GM19452 (cell line): Measurements from ENCODE around the gene PDE4D.
A peak's percentile ranks its signal among the peaks of the same experiment; 100 is the strongest.

Source experiments
- ATAC-seq: cut with Tn5 transposase; IDR thresholded peaks from one replicate; pipeline ENCODE4 v1.9.1; 2021; ENCODE audit not compliant: unreplicated experiment

PDE4D gene

GRCh38 chr5:59241552-59241951 lies 652.0 kb downstream of the PDE4D start:
- no peak for ATAC-seq

- no peak for ATAC-seq
Measured at GRCh38 chr5:59241119-59241518, 652.4 kb downstream of the PDE4D start.

DNA sequence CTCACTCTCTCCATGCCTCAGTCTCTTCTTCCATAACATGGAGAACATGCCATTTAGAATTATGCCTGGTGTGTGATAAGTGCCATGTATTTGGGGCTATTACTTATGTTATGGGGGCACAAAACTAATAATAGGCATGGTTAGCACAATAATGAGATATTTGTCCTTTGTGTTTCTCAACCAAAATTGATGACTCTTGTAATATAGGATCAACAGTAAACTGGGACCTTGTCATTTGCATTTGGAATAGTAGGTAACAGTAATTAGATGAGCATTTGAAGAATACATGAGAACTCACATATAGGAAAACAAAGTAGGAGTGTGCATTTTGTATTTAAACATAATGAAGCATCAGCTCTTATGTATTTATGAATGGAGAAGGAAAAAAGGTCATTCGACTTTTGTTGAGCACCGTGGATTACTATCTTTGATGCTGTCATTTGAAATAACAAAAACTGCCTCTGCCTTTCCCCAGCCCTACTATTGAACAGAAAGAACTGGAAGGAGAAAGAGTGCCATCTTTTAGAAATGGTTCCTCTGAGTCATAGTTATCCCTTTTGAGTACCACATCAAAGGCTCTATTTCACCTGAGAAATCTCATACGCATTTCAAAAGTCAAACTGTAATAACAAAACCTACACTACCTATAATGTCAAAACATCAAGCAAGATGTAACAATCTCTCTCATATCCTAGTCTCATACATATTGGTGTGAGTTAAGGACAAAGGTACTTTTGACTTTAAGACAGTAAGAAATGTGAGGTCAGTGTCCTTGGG lies 655.2 kb downstream of the PDE4D start:
- ATAC-seq: peak; percentile 81

GRCh38 chr5:59236986-59237385 lies 656.5 kb downstream of the PDE4D start:
- ATAC-seq: no peak

DNA sequence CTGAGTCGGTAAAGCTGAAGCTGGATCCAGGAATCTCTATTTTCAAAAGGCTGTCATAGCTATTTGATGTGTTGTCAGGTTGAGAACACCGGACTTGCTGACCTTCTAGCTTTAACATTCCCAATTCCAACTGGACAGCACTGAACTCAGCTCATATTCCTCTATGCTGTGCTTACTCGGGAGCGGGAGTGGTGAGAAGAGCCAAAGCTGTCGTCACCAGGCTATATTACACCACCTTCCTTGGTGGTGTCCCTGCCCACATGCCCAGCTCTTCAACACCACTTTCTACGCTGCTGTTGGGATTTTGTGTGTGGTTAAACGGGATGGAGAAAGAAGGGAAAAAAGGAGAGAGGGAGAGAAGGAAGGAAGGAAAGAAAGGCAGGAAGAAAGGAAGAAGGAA lies 657.1 kb downstream of the PDE4D start:
- no peak for ATAC-seq

GRCh38 chr5:59234236-59234635 lies 659.3 kb downstream of the PDE4D start:
- ATAC-seq: no peak

- ATAC-seq: no peak
Measured at GRCh38 chr5:59231221-59231931, 662.1 kb downstream of the PDE4D start.

DNA sequence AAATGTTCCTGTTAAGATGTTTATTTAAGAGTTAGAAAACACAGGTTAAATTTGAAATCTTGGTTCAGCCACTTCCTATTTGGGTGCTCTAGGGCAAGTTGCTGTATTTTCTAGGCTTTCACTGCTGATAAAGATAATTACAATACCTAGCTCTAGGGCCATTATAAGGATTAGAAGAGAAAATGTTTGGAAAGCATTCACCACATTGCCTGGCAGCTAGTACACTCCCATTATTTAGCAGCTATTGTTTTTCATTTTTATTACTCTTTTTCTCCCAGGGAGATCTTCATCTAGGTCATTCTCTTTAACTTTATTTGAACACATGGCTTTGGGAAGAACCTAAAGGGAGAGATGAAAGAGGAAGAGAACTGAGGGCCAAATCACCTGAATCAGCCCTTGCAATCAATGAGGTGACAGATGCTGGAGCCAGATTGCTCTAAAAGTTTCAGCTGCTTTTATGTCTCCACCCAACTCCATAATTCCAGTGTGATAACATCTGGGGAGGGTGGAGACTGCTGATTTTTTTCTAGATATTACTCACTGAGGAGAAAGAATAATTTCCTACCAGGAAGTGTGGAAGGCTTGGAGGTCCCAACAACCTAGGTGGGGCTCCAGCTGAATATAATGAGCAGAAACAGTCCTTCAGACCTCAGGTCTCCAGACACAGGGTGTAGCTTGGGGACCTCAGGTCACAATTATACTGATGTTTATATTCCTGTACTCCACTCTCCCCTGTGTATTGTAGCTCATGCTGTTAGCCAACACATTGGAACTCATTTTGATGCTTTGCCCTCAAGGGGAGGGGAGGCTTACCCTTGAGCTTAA lies 670.6 kb downstream of the PDE4D start:
- ATAC-seq: no peak

GRCh38 chr5:59221769-59222168 lies 671.8 kb downstream of the PDE4D start:
- ATAC-seq: no peak

DNA sequence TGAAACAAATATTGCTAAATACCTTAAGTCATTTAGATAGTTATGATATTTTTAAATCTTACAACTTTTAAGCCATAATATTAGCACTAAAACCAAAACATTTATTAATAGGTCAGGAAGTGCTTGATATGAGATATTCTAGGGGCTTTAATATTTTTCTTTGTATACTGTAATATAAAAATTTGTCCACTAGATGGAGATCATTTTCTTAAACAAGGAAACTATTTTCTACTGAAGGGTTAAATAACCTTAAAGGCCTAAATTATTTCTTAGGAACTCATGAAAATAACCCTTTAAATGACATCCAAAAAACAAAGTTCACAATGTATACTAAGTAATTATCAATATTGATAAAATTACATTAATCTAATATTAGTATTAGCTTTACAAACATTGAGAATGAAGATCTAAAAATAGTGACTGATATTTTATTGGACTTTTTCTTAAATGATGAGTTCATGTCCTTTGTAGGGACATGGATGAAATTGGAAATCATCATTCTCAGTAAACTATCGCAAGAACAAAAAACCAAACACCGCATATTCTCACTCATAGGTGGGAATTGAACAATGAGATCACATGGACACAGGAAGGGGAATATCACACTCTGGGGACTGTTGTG lies 675.0 kb downstream of the PDE4D start:
- ATAC-seq: no peak

DNA sequence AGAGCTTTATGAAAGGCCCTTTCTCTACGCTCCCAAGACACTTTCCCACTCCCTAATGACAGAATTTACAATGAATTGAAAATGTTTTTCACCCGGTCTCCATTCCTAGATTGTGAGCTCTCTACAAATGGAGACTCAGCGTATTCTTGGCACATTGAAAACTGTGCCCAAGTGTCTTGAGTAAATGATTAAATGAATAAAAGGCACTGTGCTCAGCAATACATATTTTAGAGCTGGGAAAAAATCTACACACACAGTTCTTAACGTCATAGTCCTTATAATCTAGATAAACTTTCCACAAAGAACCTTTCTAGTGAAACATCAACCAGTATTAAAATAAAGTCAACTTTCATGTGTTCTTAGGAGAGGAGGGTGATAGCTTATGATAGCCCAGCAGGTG lies 676.7 kb downstream of the PDE4D start:
- ATAC-seq: no peak

DNA sequence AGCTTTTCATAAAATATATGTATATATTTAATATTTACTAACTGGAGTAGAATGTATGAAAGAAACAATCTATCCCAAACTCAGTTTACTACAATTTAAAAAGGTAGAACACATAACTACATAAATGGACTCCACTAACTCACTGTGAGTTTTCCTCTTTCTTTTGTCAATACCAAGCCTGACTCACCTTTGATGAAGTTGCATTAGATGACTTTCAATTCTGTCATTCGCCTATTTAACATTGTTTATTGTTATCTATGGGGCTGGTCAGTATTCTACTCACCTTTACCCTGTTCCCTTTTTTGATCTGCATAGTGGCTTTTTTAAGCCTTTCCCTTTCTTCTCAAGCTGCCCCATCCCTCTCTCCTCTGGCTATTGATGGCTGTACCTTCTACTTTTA lies 680.9 kb downstream of the PDE4D start:
- no peak for ATAC-seq

GRCh38 chr5:59209758-59210359 lies 683.7 kb downstream of the PDE4D start:
- ATAC-seq: no peak

GRCh38 chr5:59208474-59208873 lies 685.1 kb downstream of the PDE4D start:
- no peak for ATAC-seq

DNA sequence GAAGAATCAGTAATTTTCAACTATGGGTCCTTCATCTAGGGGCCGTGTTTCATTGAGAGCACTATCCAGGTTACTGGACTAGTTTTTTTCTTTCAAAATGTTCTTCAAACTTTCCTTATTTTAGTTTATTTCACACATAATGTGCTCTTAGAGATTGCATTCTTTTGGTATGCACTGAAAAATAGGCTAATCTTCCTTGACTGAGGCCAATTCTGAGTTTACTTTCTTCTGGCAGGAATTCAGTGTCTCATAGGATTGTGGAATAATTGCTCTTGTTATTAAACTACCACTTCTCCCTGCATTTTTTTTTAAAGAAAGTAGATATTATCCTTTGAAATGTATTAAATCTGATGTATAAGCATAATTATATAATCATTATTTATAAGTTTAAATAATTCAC lies 686.1 kb downstream of the PDE4D start:
- ATAC-seq: no peak

GRCh38 chr5:59206132-59206581 lies 687.4 kb downstream of the PDE4D start:
- no peak for ATAC-seq

- no peak for ATAC-seq
Measured at GRCh38 chr5:59204114-59204897, 689.2 kb downstream of the PDE4D start.

- ATAC-seq: no peak
Measured at GRCh38 chr5:59199868-59200267, 693.7 kb downstream of the PDE4D start.

GRCh38 chr5:59198832-59199231 lies 694.7 kb downstream of the PDE4D start:
- no peak for ATAC-seq

- ATAC-seq: no peak
Measured at GRCh38 chr5:59198365-59198764, 695.2 kb downstream of the PDE4D start.
